ENCODE results near the gene KLHL29. TPM values are rescaled to one million over a fixed set of nuclear protein-coding genes. Genes with fewer than 3 reads are reported as not detected.
A peak's percentile ranks its signal among the peaks of the same experiment; 100 is the strongest.

Gene KLHL29
- total RNA-seq, 1 donor from 2014 or later = 3.8 TPM

DNA sequence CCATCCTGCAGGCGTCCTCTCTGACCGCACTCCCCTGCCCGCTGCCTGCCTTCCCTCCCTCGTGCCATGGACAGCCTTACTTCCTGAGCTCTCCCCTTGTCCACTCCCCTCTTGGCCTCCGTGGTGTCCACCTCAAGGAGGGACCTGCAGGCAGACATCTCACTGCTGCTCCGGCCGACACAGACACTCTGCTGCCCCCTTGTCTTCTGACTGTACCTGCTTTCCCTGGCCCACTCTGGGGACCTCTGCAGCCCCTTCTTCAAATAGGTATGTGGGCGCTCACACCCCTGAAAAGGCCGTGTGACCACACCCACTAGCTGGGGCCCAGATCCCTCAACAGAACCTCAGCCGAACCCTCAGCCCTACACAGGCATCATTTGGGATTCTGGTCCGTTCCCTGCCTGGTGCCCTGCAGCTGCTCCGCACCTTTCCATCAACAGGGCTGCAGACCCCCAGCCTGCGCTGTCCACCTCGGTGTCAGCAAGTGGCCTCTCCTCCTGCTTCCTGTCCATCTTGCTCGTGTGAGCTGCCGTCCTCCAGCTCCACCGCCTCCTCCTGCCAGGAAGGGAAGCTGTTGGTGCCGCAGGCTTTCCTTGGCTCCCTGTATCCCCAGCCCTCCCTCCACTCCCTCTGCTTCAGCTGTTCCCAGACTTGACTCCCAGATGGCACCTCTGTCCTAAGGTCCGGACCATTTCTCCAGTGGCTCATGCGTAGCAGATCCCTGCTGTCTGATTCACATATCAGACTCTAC is 94.1 kb downstream of the KLHL29 start:
- Mint-ChIP-seq H3K4me3 (no peak overlapping the region), H3K4me1 (peaks cover 3% of the 10 kb centered on the region), H3K9me3 (no peaks in the 10 kb centered on the region), H3K27ac (no peak overlapping the region), H3K36me3 (ENCODE audit: low read depth) (no peaks in the 10 kb centered on the region), H3K27me3 (peaks cover 19% of the 10 kb centered on the region)
- no peak for DNase-seq
- intact Hi-C loops (cut with micrococcal nuclease) = no loop called here

- DNase-seq = no peak
- H3K9me3 Mint-ChIP-seq = no peaks in the 10 kb centered on the region
- H3K27me3 Mint-ChIP-seq = peaks cover 16% of the 10 kb centered on the region
- H3K4me1 Mint-ChIP-seq = peaks cover 3% of the 10 kb centered on the region
- intact Hi-C loops (cut with micrococcal nuclease) = no loop called here
- H3K27ac Mint-ChIP-seq = no peak overlapping the region
- no peaks in the 10 kb centered on the region for H3K36me3 Mint-ChIP-seq (ENCODE audit: low read depth)
- H3K4me3 Mint-ChIP-seq = no peak overlapping the region
These were observed 96.2 kb downstream of the KLHL29 start for GRCh38 chr2:23480957-23481797.

DNA sequence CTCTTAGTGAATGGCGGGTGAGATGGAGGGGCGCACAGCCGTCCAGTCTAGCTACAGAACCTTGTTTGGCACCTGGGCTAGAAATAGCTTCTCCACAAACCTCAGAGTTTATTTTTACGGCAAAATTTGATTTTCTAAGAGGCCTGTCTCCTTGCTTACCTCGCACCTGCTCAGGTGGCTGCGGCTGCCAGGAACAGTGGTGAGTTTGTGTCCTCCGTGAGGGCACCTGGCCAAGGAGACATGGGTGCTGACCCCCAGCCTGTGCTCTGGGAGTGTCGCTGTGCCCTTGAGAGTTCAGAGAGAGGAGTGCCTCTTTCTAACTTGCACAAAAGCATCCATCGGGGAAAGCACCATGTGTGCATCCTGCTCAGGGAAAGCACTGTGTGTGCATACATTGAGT is 97.2 kb downstream of the KLHL29 start:
- no peaks in the 10 kb centered on the region for H3K9me3 Mint-ChIP-seq
- intact Hi-C loops (cut with micrococcal nuclease) = no loop called here

DNA sequence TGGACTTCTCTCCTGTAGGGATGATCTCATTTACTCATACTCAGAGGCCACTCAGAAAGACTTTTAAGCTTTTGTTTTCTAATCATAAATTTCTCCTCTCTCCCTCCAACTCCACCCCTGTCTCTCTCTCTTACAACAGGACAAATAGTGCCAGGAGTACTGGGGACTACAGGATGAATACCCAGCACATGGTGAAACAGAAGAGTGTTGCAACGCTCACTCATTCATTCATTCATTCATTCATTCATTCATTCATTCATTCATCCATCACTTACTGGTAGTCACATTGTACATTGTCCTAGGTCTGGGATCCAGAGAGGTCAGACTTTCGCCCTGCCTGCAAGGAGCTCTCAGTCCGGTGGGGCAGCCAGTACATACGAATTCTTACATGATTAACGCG is 97.6 kb downstream of the KLHL29 start:
- intact Hi-C loops (cut with micrococcal nuclease) = no loop called here
- Mint-ChIP-seq H3K9me3 (no peaks in the 10 kb centered on the region), H3K27ac (no peak overlapping the region), H3K4me3 (no peak overlapping the region), H3K27me3 (peaks cover 19% of the 10 kb centered on the region), H3K4me1 (peaks cover 10% of the 10 kb centered on the region), H3K36me3 (ENCODE audit: low read depth) (no peaks in the 10 kb centered on the region)
- DNase-seq = no peak

More for the DNA sequence above, 97.2 kb downstream of the KLHL29 start:
- H3K27me3 Mint-ChIP-seq = peaks cover 19% of the 10 kb centered on the region
- no peak overlapping the region for H3K4me3 Mint-ChIP-seq
- no peak for DNase-seq
- H3K27ac Mint-ChIP-seq = no peak overlapping the region
- H3K4me1 Mint-ChIP-seq = peaks cover 6% of the 10 kb centered on the region
- H3K36me3 Mint-ChIP-seq (ENCODE audit: low read depth) = no peaks in the 10 kb centered on the region

DNA sequence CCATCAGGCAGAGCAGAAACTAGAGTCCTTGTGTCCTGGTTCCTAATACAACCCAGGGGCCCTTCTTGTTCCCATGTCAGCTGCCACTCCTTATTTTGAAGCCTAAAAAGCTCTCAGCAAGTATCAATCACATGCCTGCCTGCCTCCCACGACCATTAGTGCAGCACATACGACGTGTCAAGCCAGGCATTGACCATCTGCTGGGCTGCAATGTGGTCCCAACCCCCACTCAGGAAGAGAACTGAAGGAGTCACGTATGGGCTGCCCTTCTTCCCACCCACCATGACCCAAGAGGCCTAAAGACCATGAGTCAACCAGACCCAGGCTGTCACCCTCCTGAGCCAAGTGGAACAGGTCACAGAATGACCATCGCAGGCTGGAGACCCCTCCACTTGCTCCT is 98.8 kb downstream of the KLHL29 start:
- Mint-ChIP-seq H3K4me1 (peaks cover 22% of the 10 kb centered on the region), H3K36me3 (ENCODE audit: low read depth) (no peaks in the 10 kb centered on the region), H3K4me3 (no peak overlapping the region), H3K27me3 (peaks cover 18% of the 10 kb centered on the region), H3K9me3 (no peaks in the 10 kb centered on the region), H3K27ac (peak overlapping the region; percentile 28)
- intact Hi-C loops (cut with micrococcal nuclease) = no loop called here
- no peak for DNase-seq

DNA sequence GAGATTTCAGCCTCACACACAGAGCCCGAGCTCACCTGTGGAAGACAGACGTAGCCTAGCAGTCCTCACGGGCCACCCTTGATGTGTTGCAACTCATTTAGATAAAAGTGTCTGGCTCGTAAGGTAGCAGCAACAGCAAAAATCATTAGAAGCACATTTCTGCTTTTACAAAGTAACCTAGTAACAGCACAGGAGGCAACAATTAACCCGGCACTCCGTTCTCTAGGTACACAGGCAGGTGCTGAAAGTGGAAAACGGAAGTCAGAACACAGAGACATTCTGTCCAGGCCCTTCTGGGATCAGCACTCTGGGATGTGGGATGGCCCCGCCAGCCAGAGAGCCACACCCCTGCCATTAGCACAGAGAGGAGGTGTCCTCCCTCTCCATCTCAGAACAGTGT is 99.3 kb downstream of the KLHL29 start:
- peaks cover 17% of the 10 kb centered on the region for H3K27me3 Mint-ChIP-seq
- no peak overlapping the region for H3K4me3 Mint-ChIP-seq
- peaks cover 26% of the 10 kb centered on the region for H3K4me1 Mint-ChIP-seq
- no peak for DNase-seq
- no peak overlapping the region for H3K27ac Mint-ChIP-seq
- no peaks in the 10 kb centered on the region for H3K9me3 Mint-ChIP-seq
- intact Hi-C loops (cut with micrococcal nuclease) = no loop called here
- H3K36me3 Mint-ChIP-seq (ENCODE audit: low read depth) = no peaks in the 10 kb centered on the region

- Mint-ChIP-seq H3K4me1 (peaks cover 31% of the 10 kb centered on the region), H3K9me3 (no peaks in the 10 kb centered on the region), H3K36me3 (ENCODE audit: low read depth) (no peaks in the 10 kb centered on the region), H3K27me3 (peaks cover 15% of the 10 kb centered on the region), H3K4me3 (no peak overlapping the region), H3K27ac (no peak overlapping the region)
- intact Hi-C loops (cut with micrococcal nuclease) = loop anchor here (5.0 kb wide), 1 partner anchor 32 kb away; no protein-coding TSS in a partner anchor
- no peak for DNase-seq
These were observed 99.8 kb downstream of the KLHL29 start for GRCh38 chr2:23484767-23485166.

DNA sequence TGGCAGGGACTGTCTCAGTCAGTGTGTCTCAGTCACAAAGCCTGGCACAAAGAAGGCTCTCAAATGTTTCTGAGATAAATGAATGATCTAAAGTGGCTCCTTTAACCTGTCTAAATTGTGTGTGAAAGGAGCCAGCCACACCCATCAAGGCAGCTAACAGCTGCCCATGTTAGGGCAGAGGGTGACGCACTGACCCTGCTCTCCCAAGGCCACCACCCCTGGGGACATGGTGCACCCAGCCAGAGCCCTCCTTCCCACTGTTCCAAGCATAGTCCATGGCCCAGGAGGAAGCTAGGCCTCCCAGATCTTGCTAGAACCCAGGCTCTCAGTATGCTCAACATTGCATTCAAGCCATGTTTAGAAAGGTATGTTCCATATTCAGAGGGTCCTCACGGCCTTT is 100.3 kb downstream of the KLHL29 start:
- no peak overlapping the region for H3K4me3 Mint-ChIP-seq
- peaks cover 15% of the 10 kb centered on the region for H3K27me3 Mint-ChIP-seq
- no peaks in the 10 kb centered on the region for H3K9me3 Mint-ChIP-seq
- H3K36me3 Mint-ChIP-seq (ENCODE audit: low read depth) = no peaks in the 10 kb centered on the region
- H3K4me1 Mint-ChIP-seq = peaks cover 36% of the 10 kb centered on the region
- intact Hi-C loops (cut with micrococcal nuclease) = loop anchor here (5.0 kb wide), 1 partner anchor 33 kb away; no protein-coding TSS in a partner anchor
- no peak overlapping the region for H3K27ac Mint-ChIP-seq
- DNase-seq = no peak

DNA sequence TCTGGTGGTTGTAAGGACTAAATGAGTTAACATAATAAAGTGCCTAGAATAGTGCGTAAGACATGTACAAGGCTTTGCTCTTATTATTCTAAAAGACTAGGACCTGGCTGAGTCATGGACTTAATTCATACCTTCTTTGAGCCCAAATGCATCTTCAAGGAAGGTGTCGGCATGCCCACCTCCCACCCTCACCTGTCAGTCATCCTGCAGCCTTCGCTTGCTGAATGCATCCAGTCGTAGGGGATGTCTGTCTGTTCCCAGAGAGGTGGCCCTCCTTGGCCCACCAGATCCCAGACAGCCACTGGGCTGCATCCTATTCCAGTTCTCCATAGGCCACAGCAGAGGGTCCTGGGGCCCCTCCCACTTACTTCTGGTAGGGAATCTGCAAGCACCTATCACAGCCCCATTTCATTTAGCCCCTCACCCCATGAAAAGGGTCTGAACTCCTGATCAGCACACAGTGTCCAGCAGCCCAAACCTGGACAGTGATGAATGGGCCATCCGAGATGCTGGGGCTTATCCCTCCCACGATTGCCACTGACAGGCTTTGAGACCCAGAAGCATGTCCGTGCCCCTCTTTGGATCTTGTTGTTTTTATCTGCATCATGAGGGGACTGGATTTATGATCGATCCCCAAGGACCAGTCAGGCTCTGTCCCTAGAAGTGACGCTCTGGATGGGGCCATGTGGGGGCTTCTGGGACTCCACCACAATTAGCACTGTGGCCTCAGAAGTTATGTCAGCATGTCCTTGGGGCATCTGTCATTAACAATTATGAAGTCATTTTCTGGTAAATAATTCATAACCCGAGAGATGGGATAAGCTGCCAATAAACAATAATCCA is 101.1 kb downstream of the KLHL29 start:
- no peaks in the 10 kb centered on the region for H3K36me3 Mint-ChIP-seq (ENCODE audit: low read depth)
- intact Hi-C loops (cut with micrococcal nuclease) = loop anchor here (5.0 kb wide), 1 partner anchor 34 kb away; no protein-coding TSS in a partner anchor
- peaks cover 13% of the 10 kb centered on the region for H3K27me3 Mint-ChIP-seq

DNA sequence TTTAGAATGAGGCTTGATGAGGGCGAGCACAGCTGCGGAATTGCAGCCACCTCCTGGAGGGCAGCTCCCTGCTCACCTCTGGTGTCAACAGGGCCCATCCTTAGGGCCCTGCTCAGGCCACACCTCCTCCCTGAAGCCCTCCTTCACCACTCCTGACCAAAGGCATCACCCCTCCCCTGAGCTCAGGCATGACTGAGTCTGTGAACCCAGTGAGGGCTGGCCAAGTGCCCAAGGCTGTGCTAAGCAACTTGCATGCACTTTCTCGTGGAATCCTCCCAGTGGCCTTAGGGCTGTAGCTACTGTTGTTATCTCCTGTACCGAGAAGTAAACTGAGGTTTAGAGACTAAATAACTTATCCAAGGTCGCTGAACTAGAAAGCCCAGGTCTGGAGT is 101.7 kb downstream of the KLHL29 start:
- Mint-ChIP-seq H3K9me3 (no peaks in the 10 kb centered on the region), H3K4me1 (peaks cover 48% of the 10 kb centered on the region), H3K27me3 (peaks cover 11% of the 10 kb centered on the region), H3K4me3 (no peak overlapping the region), H3K36me3 (ENCODE audit: low read depth) (no peaks in the 10 kb centered on the region), H3K27ac (no peak overlapping the region)
- DNase-seq = no peak
- intact Hi-C loops (cut with micrococcal nuclease) = loop anchor here (5.0 kb wide), 1 partner anchor 34 kb away; no protein-coding TSS in a partner anchor

More for the DNA sequence above, 101.1 kb downstream of the KLHL29 start:
- Mint-ChIP-seq H3K9me3 (no peaks in the 10 kb centered on the region), H3K4me3 (no peak overlapping the region), H3K27ac (no peak overlapping the region), H3K4me1 (peaks cover 43% of the 10 kb centered on the region)
- DNase-seq = no peak

GRCh38 chr2:23487735-23488492 is 102.9 kb downstream of the KLHL29 start:
- peaks cover 8% of the 10 kb centered on the region for H3K27me3 Mint-ChIP-seq
- no peaks in the 10 kb centered on the region for H3K36me3 Mint-ChIP-seq (ENCODE audit: low read depth)
- H3K4me1 Mint-ChIP-seq = peaks cover 57% of the 10 kb centered on the region
- DNase-seq = peak; percentile 65
- no peaks in the 10 kb centered on the region for H3K9me3 Mint-ChIP-seq
- H3K27ac Mint-ChIP-seq = peak overlapping the region; percentile 84
- H3K4me3 Mint-ChIP-seq = peak overlapping the region; percentile 73
- intact Hi-C loops (cut with micrococcal nuclease) = loop anchor here (1.0 to 5.0 kb wide), 3 partner anchors 36 to 107 kb away; no protein-coding TSS in a partner anchor

DNA sequence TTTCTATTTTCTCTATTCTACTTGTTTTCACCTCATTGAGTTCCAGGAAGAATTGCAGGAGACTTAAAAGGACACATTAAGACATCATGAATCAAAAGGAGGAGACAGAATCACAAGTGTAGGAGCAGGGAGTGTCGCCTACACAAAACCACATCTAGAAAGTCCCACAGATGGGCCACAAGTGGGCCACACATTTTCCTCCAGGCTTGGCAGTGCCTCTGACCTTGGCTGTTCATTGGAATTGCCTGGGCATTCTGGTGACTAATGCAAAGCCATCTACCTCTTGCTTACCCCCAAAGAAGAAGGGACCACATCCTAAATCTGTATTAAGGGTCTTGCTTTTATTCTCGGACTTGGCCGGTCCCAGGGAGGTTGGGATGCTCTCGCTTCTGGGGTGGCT is 103.6 kb downstream of the KLHL29 start:
- DNase-seq = peak; percentile 64
- Mint-ChIP-seq H3K4me1 (peaks cover 58% of the 10 kb centered on the region), H3K27ac (peak overlapping the region; percentile 84), H3K4me3 (peak overlapping the region; percentile 73), H3K9me3 (no peaks in the 10 kb centered on the region), H3K36me3 (ENCODE audit: low read depth) (no peaks in the 10 kb centered on the region), H3K27me3 (peaks cover 8% of the 10 kb centered on the region)
- intact Hi-C loops (cut with micrococcal nuclease) = loop anchor here (1.0 to 5.0 kb wide), 3 partner anchors 36 to 108 kb away; no protein-coding TSS in a partner anchor

Measured in activated CD4-positive, alpha-beta T cell treated with anti-CD3 and anti-CD28 coated beads, Interleukin-2, amount 10 ng/mL, durations not matched to agents 24 days and 14 days (primary cell).